GM10847 (cell line): ENCODE data around the gene PKD1.

ENCODE experiments used
- POLR2A ChIP-seq: IDR thresholded peaks from 2 replicates; pipeline ENCODE4 v1.6.1; 2011; ENCODE audit not compliant: insufficient read length; ENCODE audit errors: extremely low read depth

PKD1 gene

GRCh38 chr16:2083409-2083808 is 52.3 kb downstream of the PKD1 start:
- TF ChIP-seq POLR2A: no peak

GRCh38 chr16:2082983-2083364 is 52.7 kb downstream of the PKD1 start:
- TF ChIP-seq POLR2A: no peak

GRCh38 chr16:2082171-2082982 is 53.3 kb downstream of the PKD1 start:
- no peak for TF ChIP-seq POLR2A

GRCh38 chr16:2081201-2082084 is 54.3 kb downstream of the PKD1 start:
- no peak for TF ChIP-seq POLR2A

- TF ChIP-seq POLR2A: no peak
These were observed 55.7 kb downstream of the PKD1 start for GRCh38 chr16:2079991-2080390.

GRCh38 chr16:2079311-2079800 is 56.3 kb downstream of the PKD1 start:
- no peak for TF ChIP-seq POLR2A

GRCh38 chr16:2078691-2079090 is 57.0 kb downstream of the PKD1 start:
- no peak for TF ChIP-seq POLR2A

GRCh38 chr16:2078096-2078495 is 57.6 kb downstream of the PKD1 start:
- TF ChIP-seq POLR2A: no peak

- TF ChIP-seq POLR2A: no peak
These were observed 58.0 kb downstream of the PKD1 start for GRCh38 chr16:2077696-2078095.

GRCh38 chr16:2077016-2077415 is 58.7 kb downstream of the PKD1 start:
- TF ChIP-seq POLR2A: no peak

GRCh38 chr16:2076072-2076865 is 59.4 kb downstream of the PKD1 start:
- no peak for TF ChIP-seq POLR2A

GRCh38 chr16:2075631-2076030 is 60.1 kb downstream of the PKD1 start:
- no peak for TF ChIP-seq POLR2A

GRCh38 chr16:2074071-2074470 is 61.6 kb downstream of the PKD1 start:
- TF ChIP-seq POLR2A: no peak

- no peak for TF ChIP-seq POLR2A
These were observed 62.8 kb downstream of the PKD1 start for GRCh38 chr16:2072926-2073325.
